HG03103 (cell line): Measurements from ENCODE around the gene KCNH2.
"Not testable (repeated sequence)": the region's sequence is repeated elsewhere in the genome, so short reads cannot be mapped to it uniquely, and the experiment has no call there.

ENCODE experiments used
- ATAC-seq: cut with Tn5 transposase; IDR thresholded peaks from one replicate; pipeline ENCODE4 v1.9.1; 2021; ENCODE audit warnings: low read depth; ENCODE audit not compliant: unreplicated experiment

KCNH2 gene

DNA sequence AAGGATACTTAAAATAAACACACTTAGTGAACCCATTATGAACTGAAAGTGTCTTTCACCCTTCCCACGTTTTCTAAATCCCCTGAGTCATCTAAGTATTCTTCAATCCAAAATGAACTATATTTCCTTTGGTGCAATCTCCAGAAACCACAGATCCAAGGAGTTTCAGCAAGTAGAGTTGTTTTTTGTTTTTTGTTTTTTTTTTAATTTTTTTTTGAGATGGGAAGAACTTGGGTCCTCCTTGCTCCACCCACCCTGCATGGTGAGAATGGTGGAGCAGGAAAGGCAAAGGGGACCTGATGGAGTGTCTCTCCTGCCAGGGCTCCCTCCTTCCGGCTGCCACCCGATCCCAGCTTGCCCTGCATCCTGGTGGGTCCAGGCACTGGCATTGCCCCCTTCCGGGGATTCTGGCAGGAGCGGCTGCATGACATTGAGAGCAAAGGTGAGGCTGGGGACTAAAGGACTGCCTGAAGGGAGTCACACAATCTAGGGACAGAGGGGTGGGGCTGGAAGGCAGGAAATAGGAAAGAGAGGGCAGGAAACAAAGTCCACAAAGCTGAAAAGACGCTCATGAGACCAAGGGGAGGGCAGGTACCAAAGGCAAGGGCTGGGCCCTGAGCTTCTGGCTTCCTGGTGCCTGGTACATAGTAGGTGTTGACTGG lies 34.0 kb upstream of the KCNH2 start:
- ATAC-seq, result no peak

DNA sequence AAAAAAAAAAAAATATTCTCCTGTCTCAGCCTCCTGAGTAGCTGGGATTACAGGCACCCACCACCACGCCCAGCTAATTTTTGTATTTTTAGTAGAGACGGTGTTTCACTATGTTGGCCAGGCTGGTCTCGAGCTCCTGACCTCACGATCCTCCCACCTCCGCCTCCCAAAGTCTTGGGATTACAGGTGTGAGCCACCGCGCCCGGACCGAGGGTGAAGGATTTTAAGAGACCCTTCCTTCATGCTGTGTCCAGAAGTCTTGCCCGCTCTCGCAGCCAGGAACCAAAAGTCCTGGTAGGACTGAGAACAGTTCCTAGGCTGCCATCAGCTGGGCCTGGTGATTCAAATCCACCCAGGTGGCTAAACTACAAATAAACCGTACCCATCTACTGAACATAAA lies 33.5 kb upstream of the KCNH2 start:
- not testable (repeated sequence) for ATAC-seq

DNA sequence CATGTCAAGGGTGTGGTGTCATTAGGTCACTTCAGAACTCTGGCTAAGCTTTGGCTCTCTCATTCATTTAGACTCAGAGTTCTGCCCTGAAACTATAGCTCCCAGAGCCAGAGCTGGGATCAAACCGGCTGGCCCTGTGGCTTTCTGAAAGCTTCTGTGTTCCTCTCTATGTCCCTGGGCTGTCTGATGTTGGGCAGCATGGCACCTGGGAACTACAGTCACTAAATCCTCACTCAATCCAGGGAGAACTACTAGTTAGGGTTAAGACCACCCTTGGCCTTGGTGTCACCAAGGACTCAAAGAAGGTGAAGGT lies 32.9 kb upstream of the KCNH2 start:
- no peak for ATAC-seq

DNA sequence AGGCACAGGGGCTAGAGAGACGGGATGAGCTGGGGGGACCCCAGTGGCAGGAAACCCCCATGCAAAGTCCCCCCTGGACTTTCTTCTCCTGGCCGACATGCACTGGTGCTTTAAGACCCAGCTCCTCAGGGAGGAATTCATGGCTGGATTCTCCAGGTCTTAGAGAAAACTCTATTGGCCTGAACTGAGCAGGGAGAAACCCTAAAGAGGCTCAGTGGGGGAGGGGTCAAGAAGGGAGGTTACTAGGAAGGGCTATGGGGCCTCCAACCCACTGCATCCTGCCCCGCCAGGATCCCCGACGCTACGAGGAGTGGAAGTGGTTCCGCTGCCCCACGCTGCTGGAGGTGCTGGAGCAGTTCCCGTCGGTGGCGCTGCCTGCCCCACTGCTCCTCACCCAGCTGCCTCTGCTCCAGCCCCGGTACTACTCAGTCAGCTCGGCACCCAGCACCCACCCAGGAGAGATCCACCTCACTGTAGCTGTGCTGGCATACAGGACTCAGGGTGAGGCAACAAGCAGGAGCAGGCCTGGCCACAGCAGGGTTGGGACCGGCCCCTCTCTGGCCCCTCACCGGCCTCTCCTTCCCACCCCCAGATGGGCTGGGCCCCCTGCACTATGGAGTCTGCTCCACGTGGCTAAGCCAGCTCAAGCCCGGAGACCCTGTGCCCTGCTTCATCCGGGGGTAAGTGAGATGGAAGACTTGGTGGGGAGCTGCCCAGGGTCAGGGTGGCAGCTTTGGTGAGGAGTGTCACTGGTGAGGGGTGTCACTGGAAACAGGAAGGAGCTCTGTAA lies 32.4 kb upstream of the KCNH2 start:
- ATAC-seq, result no peak

DNA sequence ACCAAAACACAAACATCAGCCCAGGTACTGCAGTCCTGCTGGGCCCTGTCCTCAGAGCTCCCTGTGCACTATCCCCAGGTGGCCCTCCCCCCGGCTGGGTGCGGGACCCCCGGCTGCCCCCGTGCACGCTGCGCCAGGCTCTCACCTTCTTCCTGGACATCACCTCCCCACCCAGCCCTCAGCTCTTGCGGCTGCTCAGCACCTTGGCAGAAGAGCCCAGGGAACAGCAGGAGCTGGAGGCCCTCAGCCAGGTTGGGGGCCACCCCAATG lies 31.9 kb upstream of the KCNH2 start:
- ATAC-seq, result no peak

DNA sequence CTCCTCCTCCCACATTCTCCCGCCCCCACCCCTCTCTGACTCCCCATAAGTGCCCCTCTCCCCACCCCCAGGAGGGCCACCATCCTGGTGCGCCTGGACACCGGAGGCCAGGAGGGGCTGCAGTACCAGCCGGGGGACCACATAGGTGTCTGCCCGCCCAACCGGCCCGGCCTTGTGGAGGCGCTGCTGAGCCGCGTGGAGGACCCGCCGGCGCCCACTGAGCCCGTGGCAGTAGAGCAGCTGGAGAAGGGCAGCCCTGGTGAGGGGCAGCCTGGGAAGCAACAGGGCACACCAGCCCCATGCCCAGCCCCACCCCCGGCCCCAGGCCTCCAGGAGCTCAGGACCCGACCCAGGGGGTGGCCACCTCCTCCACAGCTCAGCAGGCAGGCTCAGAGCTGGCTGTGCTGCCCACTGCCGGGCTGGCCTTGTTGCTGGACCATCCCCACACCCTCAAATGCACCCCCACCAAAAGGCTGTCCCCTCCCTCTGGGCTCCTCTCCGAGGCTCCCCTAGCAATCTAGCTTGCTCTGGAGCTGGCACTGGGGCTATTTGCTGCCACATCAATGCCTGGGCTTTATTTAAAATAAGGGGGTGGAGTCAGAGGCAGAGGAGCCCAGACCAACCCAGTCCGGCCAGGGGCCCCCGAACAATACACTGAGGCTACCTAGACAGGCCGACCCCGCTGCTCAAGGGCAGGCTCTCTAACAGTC lies 31.4 kb upstream of the KCNH2 start:
- no peak for ATAC-seq

DNA sequence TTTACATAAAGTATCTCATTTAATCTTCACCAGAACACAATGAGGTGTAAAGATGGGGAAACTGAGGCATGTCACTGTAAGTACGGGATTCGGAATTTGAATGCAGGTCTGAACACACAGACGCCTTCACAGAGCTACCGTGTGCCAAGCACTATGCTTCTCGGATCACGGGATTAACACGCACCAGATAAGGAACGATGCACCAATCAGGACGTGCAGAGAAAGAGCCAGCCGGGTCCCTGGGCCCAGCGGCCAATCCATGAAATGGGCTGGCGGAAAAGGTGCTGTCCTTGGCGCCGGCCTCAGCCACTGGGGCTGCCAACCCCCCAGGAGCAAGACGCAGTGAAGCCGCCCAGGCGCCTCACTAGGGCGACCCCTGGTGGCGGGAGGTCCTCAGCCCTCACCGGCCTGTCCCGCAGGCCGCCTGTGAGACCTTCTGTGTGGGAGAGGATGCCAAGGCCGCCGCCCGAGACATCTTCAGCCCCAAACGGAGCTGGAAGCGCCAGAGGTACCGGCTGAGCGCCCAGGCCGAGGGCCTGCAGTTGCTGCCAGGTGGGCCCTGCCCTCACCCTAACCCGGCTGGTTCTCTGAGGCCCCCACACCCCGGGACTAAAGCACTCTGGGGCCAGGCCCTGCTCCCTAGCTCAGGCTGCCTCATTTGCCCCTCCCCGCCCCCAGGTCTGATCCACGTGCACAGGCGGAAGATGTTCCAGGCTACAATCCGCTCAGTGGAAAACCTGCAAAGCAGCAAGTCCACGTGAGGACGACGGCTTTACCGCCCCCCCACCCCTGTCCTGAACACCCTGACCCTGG lies 30.6 kb upstream of the KCNH2 start:
- ATAC-seq, result peak; percentile 72

DNA sequence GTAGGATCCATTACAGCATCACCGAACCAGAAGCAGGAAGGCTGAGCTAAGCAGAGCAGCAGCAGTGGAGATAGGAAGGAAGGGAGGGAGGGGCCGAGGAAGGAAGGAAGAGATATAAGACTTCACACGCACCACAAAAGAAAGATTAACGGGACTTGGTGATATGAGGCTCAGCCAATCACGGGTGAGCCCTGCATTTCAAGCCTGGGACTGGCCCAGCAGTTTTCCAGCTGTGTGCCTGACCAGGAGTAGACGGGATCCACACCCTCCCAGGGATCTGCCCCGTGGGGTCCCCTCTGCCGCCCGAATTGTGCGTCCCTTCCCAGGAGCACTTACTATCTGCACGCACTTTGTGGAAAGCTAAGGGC lies 30.0 kb upstream of the KCNH2 start:
- no peak for ATAC-seq

DNA sequence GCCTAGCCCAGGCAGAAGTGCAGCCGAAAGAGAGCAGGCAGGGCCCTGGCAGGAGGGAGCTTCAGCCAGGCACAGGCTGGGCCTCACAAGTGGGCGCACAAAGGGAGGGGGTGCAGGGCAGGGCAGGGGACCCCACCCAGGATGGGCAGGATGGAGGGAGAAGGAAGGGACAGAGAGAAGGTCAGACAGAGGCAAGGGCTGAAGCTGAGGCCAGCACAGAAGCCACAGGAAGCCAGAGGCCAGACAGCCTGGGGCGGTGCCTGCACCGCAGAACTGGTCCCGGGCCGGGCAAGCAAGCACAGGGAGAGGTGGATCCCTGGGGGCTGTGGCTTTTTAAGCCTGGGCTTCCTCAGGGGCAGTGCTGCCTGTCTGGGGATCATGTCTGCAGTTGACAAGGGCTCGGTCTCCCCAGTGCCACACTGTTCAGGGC lies 29.4 kb upstream of the KCNH2 start:
- no peak for ATAC-seq

DNA sequence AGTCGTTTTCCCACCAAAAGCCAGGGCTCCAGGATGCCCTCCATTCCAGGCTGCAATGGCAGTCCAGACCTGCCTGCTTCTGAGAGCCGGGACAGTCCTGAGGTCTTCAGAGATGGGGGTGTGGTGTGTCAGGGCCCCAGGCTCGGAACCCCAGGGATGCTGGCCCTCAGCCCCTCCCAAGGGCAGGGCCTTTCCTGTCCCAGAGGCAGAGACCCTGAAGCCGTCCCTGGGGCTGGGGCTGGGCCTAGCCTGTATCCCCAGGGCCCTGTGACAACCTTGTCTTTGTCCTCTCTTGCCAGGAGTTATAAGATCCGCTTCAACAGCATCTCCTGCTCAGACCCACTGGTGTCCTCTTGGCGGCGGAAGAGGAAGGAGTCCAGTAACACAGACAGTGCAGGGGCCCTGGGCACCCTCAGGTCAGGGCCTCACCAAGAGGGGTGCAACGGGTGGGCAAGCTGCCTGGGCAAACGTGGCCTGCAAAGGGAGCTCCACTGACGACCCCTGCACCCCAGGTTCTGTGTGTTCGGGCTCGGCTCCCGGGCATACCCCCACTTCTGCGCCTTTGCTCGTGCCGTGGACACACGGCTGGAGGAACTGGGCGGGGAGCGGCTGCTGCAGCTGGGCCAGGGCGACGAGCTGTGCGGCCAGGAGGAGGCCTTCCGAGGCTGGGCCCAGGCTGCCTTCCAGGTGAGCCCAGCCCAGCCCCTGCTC lies 28.6 kb upstream of the KCNH2 start:
- no peak for ATAC-seq

DNA sequence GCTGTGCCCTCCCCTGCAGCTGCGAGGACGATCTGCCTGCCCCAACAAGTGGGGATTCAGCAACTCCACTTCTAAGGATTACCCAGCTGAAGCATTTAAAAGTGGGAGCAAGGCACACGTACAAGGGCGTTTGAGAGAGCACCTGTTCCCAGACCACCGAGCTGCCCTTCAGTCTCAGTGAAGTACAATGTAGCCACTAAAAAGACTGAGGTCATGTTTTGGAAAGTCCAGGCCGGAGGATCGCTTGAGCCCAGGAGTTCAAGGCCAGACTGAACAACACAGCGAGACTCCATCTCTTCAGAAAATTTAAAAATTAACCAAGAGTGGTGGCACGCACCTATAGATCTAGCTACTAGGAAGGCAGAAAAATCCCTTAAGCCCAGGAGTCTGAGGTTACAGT lies 27.4 kb upstream of the KCNH2 start:
- no peak for ATAC-seq

DNA sequence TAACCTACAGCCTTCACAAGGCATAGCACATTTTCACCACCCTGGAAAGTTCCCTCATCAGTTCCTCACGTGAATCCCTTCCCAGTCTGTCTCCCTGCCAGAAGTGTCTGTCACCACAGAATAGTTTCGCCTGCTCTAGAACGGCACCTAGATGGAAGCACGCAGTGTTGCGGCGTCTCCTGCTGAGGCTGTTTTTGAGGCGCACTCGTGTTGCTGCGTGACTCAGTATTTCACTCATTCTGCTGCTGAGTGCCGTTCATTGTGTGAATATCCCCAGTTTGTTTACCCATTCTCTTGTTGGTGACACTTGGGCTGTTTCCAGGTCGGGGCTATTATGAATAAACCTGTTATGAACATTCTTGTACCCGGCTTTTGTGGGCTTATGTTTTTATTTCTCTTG lies 25.5 kb upstream of the KCNH2 start:
- no peak for ATAC-seq

DNA sequence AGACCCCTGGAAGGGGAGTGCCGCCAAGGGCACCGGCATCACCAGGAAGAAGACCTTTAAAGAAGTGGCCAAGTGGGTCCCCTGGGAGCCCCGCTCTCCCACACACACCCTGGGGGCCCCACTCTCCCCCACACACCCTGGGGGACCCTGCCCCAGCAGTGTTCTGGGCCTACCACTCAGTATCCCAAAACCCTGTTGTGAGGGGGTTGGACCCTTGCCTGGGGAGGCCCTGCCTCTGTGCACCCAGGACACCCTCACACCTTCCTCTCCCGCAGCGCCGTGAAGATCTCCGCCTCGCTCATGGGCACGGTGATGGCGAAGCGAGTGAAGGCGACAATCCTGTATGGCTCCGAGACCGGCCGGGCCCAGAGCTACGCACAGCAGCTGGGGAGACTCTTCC lies 23.4 kb upstream of the KCNH2 start:
- no peak for ATAC-seq

DNA sequence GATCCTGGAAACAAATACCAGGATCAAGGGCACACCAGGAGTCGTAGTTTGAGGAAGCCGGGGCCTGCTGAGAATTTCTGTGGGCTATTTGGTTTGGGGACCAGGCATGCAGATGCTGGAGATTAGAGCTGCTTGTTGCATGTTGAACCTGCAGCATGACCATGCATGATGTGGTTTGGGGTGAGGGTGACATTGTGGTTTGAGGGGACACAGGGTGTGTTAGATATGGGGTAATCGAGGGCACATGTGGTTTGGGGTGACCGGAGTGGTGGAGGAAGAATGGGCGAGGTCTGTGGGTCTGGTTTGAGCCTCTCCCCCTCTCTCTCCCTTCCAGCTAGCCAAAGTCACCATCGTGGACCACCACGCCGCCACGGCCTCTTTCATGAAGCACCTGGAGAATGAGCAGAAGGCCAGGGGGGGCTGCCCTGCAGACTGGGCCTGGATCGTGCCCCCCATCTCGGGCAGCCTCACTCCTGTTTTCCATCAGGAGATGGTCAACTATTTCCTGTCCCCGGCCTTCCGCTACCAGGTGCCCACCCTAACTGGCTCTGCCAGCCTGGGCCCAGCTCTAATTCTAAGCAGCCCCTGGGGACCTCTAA lies 22.9 kb upstream of the KCNH2 start:
- no peak for ATAC-seq

DNA sequence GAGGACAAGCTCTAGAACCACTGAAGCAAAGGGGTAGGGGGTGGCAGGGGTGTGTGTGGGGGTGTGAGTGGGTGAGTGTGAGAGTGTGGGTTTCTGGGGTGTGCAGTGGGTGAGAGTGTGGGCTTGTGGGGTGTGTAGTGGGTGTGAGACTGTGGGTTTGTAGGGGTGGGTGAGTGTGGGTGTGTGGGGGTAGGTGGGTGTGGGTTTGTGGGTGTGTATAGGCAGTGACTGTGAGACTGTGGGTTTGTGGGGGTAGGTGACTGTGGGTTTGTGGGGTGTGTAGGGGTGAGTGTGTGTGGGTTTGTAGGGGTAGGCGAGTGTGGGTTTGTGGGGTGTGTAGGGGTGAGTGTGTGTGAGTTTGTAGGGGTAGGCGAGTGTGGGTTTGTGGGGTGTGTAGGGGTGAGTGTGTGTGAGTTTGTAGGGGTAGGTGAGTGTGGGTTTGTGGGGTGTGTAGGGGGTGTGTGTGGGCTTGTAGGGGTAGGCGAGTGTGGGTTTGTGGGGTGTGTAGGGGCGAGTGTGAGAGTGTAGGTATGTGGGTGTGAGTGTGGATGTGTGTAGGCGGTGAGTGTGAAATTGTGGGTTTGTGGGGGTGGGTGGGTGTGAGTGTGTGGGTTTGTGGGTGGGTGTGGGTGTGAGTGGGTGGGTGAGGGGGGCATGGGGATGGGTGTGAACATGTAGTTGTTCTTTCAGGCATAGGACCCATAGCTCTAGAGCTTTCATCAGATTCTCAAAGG lies 21.5 kb upstream of the KCNH2 start:
- no peak for ATAC-seq

DNA sequence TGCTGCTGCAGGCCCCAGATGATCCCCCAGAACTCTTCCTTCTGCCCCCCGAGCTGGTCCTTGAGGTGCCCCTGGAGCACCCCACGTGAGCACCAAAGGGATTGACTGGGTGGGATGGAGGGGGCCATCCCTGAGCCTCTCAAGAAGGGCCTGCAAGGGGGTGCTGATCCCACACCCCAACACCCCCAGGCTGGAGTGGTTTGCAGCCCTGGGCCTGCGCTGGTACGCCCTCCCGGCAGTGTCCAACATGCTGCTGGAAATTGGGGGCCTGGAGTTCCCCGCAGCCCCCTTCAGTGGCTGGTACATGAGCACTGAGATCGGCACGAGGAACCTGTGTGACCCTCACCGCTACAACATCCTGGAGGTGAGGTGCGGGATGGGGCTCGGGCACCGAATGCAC lies 20.9 kb upstream of the KCNH2 start:
- no peak for ATAC-seq

DNA sequence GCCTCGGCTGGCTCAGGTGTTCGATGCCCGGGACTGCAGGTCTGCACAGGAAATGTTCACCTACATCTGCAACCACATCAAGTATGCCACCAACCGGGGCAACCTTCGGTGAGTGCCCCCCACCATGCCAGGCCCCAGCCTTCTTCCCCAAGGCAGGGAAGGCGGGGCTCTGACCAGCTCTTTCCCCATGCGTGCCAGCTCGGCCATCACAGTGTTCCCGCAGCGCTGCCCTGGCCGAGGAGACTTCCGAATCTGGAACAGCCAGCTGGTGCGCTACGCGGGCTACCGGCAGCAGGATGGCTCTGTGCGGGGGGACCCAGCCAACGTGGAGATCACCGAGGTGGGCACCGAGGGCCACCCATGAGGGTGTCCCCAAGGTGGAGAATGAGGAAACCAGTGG lies 20.2 kb upstream of the KCNH2 start:
- no peak for ATAC-seq

DNA sequence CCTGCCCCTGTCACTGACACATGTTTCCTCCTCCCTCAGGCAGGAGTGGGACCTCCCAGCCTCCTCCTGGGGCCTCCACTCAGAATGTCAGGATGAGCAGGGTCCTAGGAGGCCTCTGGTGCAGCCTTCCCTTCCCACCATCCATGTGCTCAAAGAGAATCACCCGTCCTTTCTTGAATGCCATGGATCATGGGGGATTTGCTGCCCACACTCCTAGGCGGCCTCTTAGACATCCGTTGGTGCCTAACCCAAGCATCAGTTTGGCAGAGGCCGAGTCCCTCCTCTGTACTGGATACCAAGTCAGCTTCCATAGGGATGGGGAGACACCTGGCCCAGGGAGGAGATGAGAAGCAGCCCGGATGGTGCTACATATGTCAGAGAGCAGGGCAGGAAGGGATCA lies 19.7 kb upstream of the KCNH2 start:
- no peak for ATAC-seq

DNA sequence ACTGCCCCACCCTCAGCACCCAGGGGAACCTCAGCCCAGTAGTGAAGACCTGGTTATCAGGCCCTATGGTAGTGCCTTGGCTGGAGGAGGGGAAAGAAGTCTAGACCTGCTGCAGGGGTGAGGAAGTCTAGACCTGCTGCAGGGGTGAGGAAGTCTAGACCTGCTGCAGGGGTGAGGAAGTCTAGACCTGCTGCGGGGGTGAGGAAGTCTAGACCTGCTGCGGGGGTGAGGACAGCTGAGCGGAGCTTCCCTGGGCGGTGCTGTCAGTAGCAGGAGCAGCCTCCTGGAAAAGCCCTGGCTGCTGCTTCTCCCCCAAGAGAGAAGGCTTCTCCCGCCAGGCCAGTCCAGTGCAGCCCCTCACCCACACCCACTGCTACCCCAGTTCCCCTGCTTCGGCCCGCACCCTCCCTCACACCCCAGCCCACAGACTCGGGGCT lies 19.0 kb upstream of the KCNH2 start:
- no peak for ATAC-seq
